ENCODE results near the gene TEX36. TPM values are rescaled to one million over a fixed set of nuclear protein-coding genes. Genes with fewer than 3 reads are reported as not detected.
A peak's percentile ranks its signal among the peaks of the same experiment; 100 is the strongest.

Gene TEX36
- total RNA-seq, 1 donor from 2014 or later: not detected

- H3K4me3 ChIP-seq (ENCODE audit: low read depth, low read length): no peak overlapping the region
- no peak for TF ChIP-seq CTCF (IDR thresholded peaks at IDR 0.05; ENCODE audit: insufficient read depth, low read length, severe bottlenecking)
- no peaks in the 10 kb centered on the region for H3K36me3 ChIP-seq (ENCODE audit: control insufficient read depth, insufficient read depth, low read length)
- FAIRE-seq (peak; percentile 7), DNase-seq (ENCODE audit: low read depth) (peak; percentile 88)
- peaks cover 1% of the 10 kb centered on the region for H3K27me3 ChIP-seq (ENCODE audit: control insufficient read depth, insufficient read depth, low read length)
These were observed 4.7 kb upstream of the TEX36 start for GRCh38 chr10:125687507-125688185.

GRCh38 chr10:125684581-125684980, 1.6 kb upstream of the TEX36 start:
- H3K36me3 ChIP-seq (ENCODE audit: control insufficient read depth, insufficient read depth, low read length): no peaks in the 10 kb centered on the region
- no peak for TF ChIP-seq CTCF (IDR thresholded peaks at IDR 0.05; ENCODE audit: insufficient read depth, low read length, severe bottlenecking)
- peaks cover 1% of the 10 kb centered on the region for H3K27me3 ChIP-seq (ENCODE audit: control insufficient read depth, insufficient read depth, low read length)
- DNase-seq (ENCODE audit: low read depth): no peak
- FAIRE-seq: no peak
- no peak overlapping the region for H3K4me3 ChIP-seq (ENCODE audit: low read depth, low read length)

GRCh38 chr10:125683821-125684220, 858 bp upstream of the TEX36 start:
- DNase-seq (ENCODE audit: low read depth) (no peak), FAIRE-seq (no peak)
- Histone ChIP-seq H3K4me3 (ENCODE audit: low read depth, low read length) (no peak overlapping the region), H3K36me3 (ENCODE audit: control insufficient read depth, insufficient read depth, low read length) (no peaks in the 10 kb centered on the region), H3K27me3 (ENCODE audit: control insufficient read depth, insufficient read depth, low read length) (peaks cover 1% of the 10 kb centered on the region)
- TF ChIP-seq CTCF (IDR thresholded peaks at IDR 0.05; ENCODE audit: insufficient read depth, low read length, severe bottlenecking): no peak

GRCh38 chr10:125679436-125679835, 3.5 kb downstream of the TEX36 start:
- FAIRE-seq: peak; percentile 84

GRCh38 chr10:125672884-125673283, 10.1 kb downstream of the TEX36 start:
- Histone ChIP-seq H3K36me3 (ENCODE audit: control insufficient read depth, insufficient read depth, low read length) (no peaks in the 10 kb centered on the region), H3K4me3 (ENCODE audit: low read depth, low read length) (no peak overlapping the region), H3K27me3 (ENCODE audit: control insufficient read depth, insufficient read depth, low read length) (peaks cover 3% of the 10 kb centered on the region)
- DNase-seq (ENCODE audit: low read depth) (no peak), FAIRE-seq (no peak)
- no peak for TF ChIP-seq CTCF (IDR thresholded peaks at IDR 0.05; ENCODE audit: insufficient read depth, low read length, severe bottlenecking)

More at GRCh38 chr10:125679436-125679835, 3.5 kb downstream of the TEX36 start:
- no peak for TF ChIP-seq CTCF (IDR thresholded peaks at IDR 0.05; ENCODE audit: insufficient read depth, low read length, severe bottlenecking)
- no peak overlapping the region for H3K4me3 ChIP-seq (ENCODE audit: low read depth, low read length)
- no peaks in the 10 kb centered on the region for H3K36me3 ChIP-seq (ENCODE audit: control insufficient read depth, insufficient read depth, low read length)
- peaks cover 3% of the 10 kb centered on the region for H3K27me3 ChIP-seq (ENCODE audit: control insufficient read depth, insufficient read depth, low read length)
- no peak for DNase-seq (ENCODE audit: low read depth)

- no peaks in the 10 kb centered on the region for H3K36me3 ChIP-seq (ENCODE audit: control insufficient read depth, insufficient read depth, low read length)
- no peak for TF ChIP-seq CTCF (IDR thresholded peaks at IDR 0.05; ENCODE audit: insufficient read depth, low read length, severe bottlenecking)
- no peak overlapping the region for H3K4me3 ChIP-seq (ENCODE audit: low read depth, low read length)
- FAIRE-seq: no peak
- peak; percentile 37 for DNase-seq (ENCODE audit: low read depth)
- no peaks in the 10 kb centered on the region for H3K27me3 ChIP-seq (ENCODE audit: control insufficient read depth, insufficient read depth, low read length)
These were observed 20.4 kb downstream of the TEX36 start for GRCh38 chr10:125662584-125662983.

Measured in bronchial epithelial cell (primary cell).